PC-3 (cell line): Measurements from ENCODE around the gene ZRANB3.
"Not testable (repeated sequence)": the region's sequence is repeated elsewhere in the genome, so short reads cannot be mapped to it uniquely, and the experiment has no call there.

ENCODE experiments used
- CTCF ChIP-seq: fragments of 300-600 bp; sonication (generic); conservative IDR thresholded peaks from 2 replicates; pipeline ENCODE4 v1.5.1; 2017; ENCODE audit warnings: antibody characterized with exemption, low read depth, mild to moderate bottlenecking, low read length
- EZH2 ChIP-seq: fragments of 300-600 bp; sonication (generic); IDR thresholded peaks from one replicate; pipeline ENCODE4 v1.6.1; 2017; ENCODE audit warnings: antibody characterized with exemption, mild to moderate bottlenecking, low read length; ENCODE audit not compliant: unreplicated experiment
- EZH2phosphoT487 ChIP-seq: fragments of 300-600 bp; sonication (generic); IDR thresholded peaks from 2 replicates; pipeline ENCODE4 v1.6.1; 2018; ENCODE audit warnings: mild to moderate bottlenecking, antibody characterized with exemption, low read length, borderline replicate concordance

DNA sequence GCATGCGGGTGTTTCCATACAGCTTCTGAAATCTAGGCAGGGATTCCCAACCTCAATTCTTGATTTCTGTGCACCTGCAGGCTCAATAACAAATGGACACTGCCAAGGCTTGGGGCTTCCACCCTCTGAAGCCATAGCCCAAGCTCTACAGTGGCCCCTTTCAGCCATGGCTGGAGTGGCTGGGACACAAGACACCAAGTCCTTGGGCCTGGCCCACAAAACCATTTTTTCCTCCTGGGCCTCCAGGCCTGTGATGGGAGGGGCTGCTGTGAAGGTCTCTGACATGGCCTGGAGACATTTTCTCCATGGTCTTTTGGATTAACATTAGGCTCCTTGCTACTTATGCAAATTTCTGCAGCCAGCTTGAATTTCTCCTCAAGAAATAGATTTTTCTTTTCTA, 78.0 kb downstream of the ZRANB3 start:
- TF ChIP-seq CTCF, EZH2, EZH2phosphoT487: not testable (repeated sequence)
